HK-2 (cell line): ENCODE measurements around the gene CXCL12.

Experiments used
- DNase-seq: peaks from one replicate; pipeline ENCODE4 v3.0.0-alpha.2; 2018; ENCODE audit not compliant: unreplicated experiment

CXCL12 gene

GRCh38 chr10:44334621-44335184 is 50.2 kb downstream of the CXCL12 start:
- DNase-seq, result no peak

DNA sequence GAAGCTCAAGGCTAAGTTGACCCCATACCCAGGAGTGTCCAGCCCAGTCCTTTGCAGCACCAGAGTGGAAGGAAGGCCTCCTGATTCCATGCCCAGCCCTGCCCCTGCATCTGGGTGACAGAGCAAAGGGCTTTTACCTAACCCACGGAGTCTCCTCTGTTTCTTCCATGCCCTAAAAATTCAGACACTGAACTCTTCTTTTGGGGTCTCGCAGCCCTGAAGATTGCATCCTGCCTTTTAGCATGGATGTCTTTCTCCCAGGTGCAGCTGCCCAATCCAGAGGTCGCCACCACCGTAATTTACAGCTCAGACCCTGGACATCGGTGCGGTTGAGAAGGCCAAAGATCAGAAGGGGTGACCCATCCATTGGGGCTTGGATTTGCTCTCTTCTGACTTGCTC is 50.8 kb downstream of the CXCL12 start:
- no peak for DNase-seq

- DNase-seq, result no peak
Measured at GRCh38 chr10:44333511-44333910, 51.4 kb downstream of the CXCL12 start.

GRCh38 chr10:44332465-44332864 is 52.4 kb downstream of the CXCL12 start:
- DNase-seq, result no peak

GRCh38 chr10:44330431-44330830 is 54.5 kb downstream of the CXCL12 start:
- DNase-seq, result no peak

- DNase-seq, result no peak
Measured at GRCh38 chr10:44327461-44327860, 57.4 kb downstream of the CXCL12 start.
